ENCODE measurements around the gene PHOX2B. TPM values are rescaled to one million over a fixed set of nuclear protein-coding genes. Genes with fewer than 3 reads are reported as not detected.
"Not testable (repeated sequence)": the region's sequence is repeated elsewhere in the genome, so short reads cannot be mapped to it uniquely, and the experiment has no call there.

PHOX2B gene
- total RNA-seq, 2 experiments from 2014 or later: not detected

DNA sequence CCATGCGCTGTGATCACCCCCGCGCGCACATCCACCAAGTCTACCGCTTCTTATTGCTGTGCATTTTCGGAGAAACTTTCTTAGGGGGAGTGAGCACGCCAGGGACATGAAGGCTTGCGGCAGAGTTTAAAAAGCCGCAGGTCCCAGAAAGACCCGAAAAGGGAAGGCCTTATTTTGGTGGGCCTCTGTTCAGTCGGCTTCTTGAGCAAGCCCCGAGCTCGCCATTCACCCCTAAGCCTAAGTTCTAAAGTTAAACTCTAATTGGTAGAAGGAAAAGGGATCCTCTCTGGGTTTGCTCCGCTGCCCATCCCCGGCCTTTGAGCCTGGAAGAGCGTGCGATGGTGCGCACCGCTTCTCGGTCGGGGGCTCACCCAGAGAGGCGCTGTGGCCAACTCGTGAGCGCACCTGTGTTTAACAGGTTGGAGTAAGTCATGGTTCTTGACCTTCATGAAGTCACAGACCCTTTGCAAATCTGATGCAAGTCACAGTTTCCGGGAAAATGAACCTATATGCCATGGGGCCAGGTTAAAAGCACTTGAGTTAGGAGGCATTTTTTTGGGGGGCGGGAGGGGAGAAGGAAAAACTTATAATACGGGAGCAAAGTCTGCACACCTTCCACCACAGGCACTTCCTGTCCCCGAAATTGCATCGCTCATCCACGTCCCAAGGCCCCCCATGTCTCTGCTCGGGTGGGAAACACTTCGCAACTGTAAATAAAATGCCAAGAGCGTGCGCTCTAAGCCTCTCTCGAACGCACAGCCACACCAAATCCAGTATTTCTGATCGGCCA lies 1.9 kb downstream of the PHOX2B start:
- no peak for DNase-seq
- H3K4me1 Mint-ChIP-seq: no peaks in the 10 kb centered on the region
- no peak for ATAC-seq
- H3K27ac Mint-ChIP-seq: no peak overlapping the region
- ChIA-PET CTCF (no interaction called here), POLR2A (no interaction called here)
- H3K27me3 Mint-ChIP-seq: peaks cover 64% of the 10 kb centered on the region
- peaks cover 5% of the 10 kb centered on the region for H3K36me3 Mint-ChIP-seq (ENCODE audit: low read depth)
- no peak overlapping the region for H3K4me3 Mint-ChIP-seq
- H3K9me3 Mint-ChIP-seq (ENCODE audit: low read depth): no peaks in the 10 kb centered on the region
- intact Hi-C loops (cut with DNase I, micrococcal nuclease): loop anchor here in 1 of 2 experiments (2.0 to 10.0 kb wide), 2 partner anchors 120 to 648 kb away; partner anchors contain the start of gene SHISA3

DNA sequence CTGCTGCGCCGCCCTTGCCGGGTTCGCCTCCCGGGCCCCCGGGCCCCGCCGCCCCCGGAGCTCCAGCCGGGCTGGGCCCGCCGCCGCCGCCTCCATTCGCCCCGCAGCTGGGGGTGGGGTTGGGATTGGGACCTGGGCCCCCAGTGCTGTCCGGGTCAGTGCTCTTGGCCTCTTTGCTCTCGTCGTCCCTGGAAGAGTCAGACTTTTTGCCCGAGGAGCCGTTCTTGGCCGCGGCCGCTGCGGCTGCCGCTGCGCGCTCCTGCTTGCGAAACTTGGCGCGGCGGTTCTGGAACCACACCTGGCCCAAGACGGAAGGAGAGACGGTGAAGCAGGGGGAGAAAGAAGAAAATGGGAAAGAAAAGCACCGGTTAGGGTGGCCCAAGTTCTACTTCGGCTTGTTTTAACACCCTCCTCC lies 2.5 kb downstream of the PHOX2B start:
- H3K9me3 Mint-ChIP-seq (ENCODE audit: low read depth): no peaks in the 10 kb centered on the region
- ChIA-PET POLR2A (no interaction called here), CTCF (no interaction called here)
- H3K4me1 Mint-ChIP-seq: no peaks in the 10 kb centered on the region
- peaks cover 59% of the 10 kb centered on the region for H3K27me3 Mint-ChIP-seq
- intact Hi-C loops (cut with DNase I, micrococcal nuclease): loop anchor here in 1 of 2 experiments (2.0 to 10.0 kb wide), 2 partner anchors 121 to 649 kb away; partner anchors contain the start of gene SHISA3
- no peak overlapping the region for H3K4me3 Mint-ChIP-seq
- ATAC-seq: no peak
- peaks cover 5% of the 10 kb centered on the region for H3K36me3 Mint-ChIP-seq (ENCODE audit: low read depth)
- no peak for DNase-seq
- H3K27ac Mint-ChIP-seq: no peak overlapping the region

DNA sequence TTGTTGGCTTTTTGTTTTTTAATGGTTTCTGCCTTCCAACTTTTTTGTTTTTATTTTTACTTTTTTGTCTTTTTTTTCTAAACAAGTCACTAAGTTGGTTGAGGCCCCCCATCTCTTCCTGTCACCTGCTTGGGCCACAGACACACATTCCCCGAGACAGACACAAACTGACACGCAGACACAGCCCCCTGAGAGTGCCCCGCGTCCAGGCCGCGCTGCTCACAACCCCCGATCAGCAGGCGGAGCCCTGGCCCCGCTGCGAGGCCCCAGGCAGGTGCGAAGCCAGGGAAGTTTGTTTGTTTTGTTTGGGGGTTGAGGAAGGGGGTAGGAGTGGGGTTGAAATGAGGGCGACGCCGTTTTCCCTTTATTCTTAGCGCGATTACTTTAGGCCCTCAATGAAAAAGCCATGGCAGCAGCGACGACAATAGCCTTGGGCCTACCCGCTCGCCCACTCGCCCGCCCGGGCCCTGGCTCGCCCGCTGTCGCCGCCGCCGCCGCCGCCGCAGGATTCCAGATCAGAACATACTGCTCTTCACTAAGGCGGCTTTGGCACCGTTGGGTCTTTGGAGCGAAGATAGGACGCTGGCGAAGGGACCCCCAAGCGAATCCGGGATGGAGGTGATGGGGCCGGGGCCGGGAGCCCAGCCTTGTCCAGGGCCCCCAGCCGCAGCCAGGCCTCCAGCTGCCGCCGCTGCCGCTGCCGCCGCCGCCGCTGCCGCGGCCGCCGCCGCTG lies 3.1 kb downstream of the PHOX2B start:
- intact Hi-C loops (cut with DNase I, micrococcal nuclease): loop anchor here in 1 of 2 experiments (2.0 to 10.0 kb wide), 2 partner anchors 121 to 649 kb away; partner anchors contain the start of gene SHISA3
- POLR2A ChIA-PET: no interaction called here
- Mint-ChIP-seq H3K4me3 (no peak overlapping the region), H3K9me3 (ENCODE audit: low read depth) (no peaks in the 10 kb centered on the region), H3K27ac (no peak overlapping the region), H3K36me3 (ENCODE audit: low read depth) (peaks cover 5% of the 10 kb centered on the region), H3K4me1 (no peaks in the 10 kb centered on the region), H3K27me3 (peaks cover 54% of the 10 kb centered on the region)
- no peak for ATAC-seq
- no peak for DNase-seq
- CTCF ChIA-PET: no interaction called here

DNA sequence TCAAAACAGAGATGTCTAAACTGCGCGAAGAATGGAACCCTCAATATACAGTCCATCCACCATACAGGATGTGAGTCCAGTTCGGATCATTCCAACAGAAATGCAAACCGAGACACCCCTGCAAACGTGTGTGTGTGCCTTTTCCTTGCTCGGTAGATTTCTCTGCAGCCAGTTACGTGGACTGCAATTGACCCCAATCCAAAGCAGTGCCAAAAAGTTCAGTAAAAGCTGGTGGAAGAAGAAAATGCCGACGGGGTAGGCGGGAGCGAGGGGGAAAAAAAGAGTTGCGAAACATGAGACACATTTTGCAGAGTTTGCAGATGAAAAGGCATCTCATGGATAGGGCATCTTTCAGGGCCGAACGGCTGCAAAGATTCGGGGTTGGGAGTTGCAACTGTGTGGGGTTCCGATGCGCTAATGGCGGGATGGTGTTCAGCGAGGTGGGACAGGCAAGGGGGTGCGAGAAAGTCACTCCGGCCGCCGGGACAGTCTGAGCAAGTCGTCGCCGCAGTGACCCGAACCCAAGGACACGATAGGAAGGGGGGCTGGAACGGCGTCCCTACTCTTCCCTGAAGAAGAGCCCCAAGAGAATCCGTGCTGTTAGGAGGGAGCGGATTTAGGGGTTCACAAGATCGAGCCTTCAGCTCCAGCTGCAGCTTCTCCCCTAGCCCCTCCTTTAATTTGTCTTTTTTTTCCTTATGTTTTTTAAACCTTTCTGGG lies 3.8 kb downstream of the PHOX2B start:
- H3K27me3 Mint-ChIP-seq: peaks cover 51% of the 10 kb centered on the region
- intact Hi-C loops (cut with DNase I, micrococcal nuclease): loop anchor here in 1 of 2 experiments (10.0 kb wide), 1 partner anchor 650 kb away; the partner anchor contains the start of gene SHISA3

DNA sequence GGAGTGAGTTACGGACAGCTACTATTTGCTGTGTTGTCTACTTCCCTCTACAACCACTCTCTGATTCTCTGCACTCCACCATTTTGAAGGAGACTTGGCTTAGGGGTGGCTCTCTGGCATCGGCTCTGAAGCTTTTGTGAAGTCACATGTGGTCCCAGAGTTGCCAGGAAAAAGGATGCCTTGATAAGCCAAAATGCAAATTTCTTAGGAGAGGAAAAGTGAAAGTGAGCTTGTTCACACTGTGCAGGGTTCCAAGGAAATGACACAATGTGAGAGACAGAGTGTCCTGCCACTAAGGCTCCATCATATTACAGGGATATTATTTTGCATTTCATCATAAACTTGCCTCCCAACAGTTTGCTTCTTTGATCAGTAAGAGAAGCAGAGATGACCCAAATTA lies 7.2 kb downstream of the PHOX2B start:
- H3K9me3 Mint-ChIP-seq (ENCODE audit: low read depth): no peaks in the 10 kb centered on the region
- intact Hi-C loops (cut with DNase I, micrococcal nuclease): loop anchor here in 1 of 2 experiments (10.0 kb wide), 1 partner anchor 653 kb away; the partner anchor contains the start of gene SHISA3
- no peaks in the 10 kb centered on the region for H3K4me1 Mint-ChIP-seq
- DNase-seq (no peak), ATAC-seq (no peak)
- no peak overlapping the region for H3K27ac Mint-ChIP-seq
- CTCF ChIA-PET: no interaction called here
- no peak overlapping the region for H3K4me3 Mint-ChIP-seq
- POLR2A ChIA-PET: no interaction called here
- H3K36me3 Mint-ChIP-seq (ENCODE audit: low read depth): peaks cover 5% of the 10 kb centered on the region
- H3K27me3 Mint-ChIP-seq: peaks cover 28% of the 10 kb centered on the region

More for the DNA sequence above, 3.8 kb downstream of the PHOX2B start:
- DNase-seq (no peak), ATAC-seq (no peak)
- H3K9me3 Mint-ChIP-seq (ENCODE audit: low read depth): no peaks in the 10 kb centered on the region
- POLR2A ChIA-PET: no interaction called here
- no peak overlapping the region for H3K27ac Mint-ChIP-seq
- CTCF ChIA-PET: no interaction called here
- peaks cover 5% of the 10 kb centered on the region for H3K36me3 Mint-ChIP-seq (ENCODE audit: low read depth)
- H3K4me1 Mint-ChIP-seq: no peaks in the 10 kb centered on the region
- no peak overlapping the region for H3K4me3 Mint-ChIP-seq

DNA sequence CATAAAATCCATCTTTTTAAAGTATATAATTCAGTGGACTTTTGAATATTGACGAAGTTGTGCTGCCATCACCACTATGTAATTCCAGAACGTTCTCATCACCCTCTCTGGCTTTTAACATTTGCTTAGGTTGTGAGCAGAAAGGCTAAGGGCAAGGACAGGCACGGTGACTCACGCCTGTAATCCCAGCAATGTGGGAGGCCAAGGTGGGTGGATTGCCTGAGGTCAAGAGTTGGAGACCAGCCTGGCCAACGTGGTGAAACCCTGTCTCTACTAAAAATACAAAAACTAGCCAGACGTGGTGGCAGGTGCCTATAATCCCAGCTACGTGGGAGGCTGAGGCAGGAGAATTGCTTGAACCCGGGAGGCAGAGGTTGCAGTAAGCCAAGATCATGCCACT lies 11.0 kb downstream of the PHOX2B start:
- H3K4me3 Mint-ChIP-seq; H3K4me1 Mint-ChIP-seq; H3K36me3 Mint-ChIP-seq (ENCODE audit: low read depth); H3K27ac Mint-ChIP-seq; POLR2A ChIA-PET; DNase-seq; H3K9me3 Mint-ChIP-seq (ENCODE audit: low read depth); intact Hi-C loops (cut with DNase I, micrococcal nuclease); ATAC-seq; CTCF ChIA-PET: not testable (repeated sequence)
- H3K27me3 Mint-ChIP-seq: peaks cover 13% of the 10 kb centered on the region

DNA sequence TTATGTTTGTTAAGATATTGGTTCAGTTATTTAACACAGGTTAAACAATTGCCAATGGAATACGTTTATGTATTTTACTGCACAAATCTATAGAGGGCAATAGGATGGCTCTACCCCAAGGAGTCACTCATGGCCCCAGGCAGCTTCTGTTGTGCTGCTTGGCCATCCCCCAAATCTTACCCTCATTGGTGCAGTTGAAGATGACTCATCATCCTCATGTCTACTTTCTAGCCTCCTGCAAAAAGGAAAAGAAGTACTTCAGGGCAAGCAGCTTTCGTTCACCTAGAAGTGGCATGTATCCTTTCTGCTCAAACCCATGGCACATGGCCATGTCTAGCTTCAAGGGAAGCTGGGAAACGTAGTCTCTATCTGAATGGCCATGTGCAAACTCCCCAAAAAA lies 14.2 kb downstream of the PHOX2B start:
- no peak for DNase-seq
- H3K4me1 Mint-ChIP-seq: no peaks in the 10 kb centered on the region
- CTCF ChIA-PET: interaction anchor here (1.1 kb wide), 1 partner anchor 25 kb away, joined by 3 read pairs; no protein-coding TSS in a partner anchor
- peaks cover 15% of the 10 kb centered on the region for H3K27me3 Mint-ChIP-seq
- no peak for ATAC-seq
- POLR2A ChIA-PET: no interaction called here
- no peaks in the 10 kb centered on the region for H3K9me3 Mint-ChIP-seq (ENCODE audit: low read depth)
- intact Hi-C loops (cut with DNase I, micrococcal nuclease): no loop called here
- H3K4me3 Mint-ChIP-seq: no peak overlapping the region
- H3K36me3 Mint-ChIP-seq (ENCODE audit: low read depth): no peaks in the 10 kb centered on the region
- no peak overlapping the region for H3K27ac Mint-ChIP-seq

DNA sequence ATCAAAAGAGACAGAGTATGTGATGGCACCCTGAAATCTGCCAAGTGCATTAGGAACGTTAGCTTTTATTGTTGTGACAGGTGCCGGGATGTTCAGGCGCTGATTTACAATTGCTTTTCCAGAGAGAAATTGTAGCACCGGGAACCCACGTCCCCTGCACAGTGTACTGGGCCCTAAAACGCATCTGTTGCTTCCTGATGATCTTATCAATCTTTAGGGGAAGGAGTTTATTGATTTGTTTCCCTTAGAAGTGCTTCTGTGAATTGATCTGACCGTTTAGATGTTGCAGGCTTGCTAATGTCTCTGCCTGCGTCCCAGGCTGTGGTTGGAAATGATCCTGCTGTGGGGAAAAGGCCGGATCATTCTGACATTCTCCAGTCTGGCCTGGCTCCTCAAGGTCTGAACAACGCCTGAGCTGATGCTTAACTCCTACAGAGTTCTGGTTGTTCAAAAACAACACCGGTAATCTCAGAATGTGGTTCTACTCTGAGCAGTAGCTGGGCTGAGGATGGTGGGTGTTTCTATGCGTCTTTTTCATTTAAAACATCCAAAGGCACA lies 16.9 kb downstream of the PHOX2B start:
- intact Hi-C loops (cut with DNase I, micrococcal nuclease): no loop called here
- POLR2A ChIA-PET: no interaction called here
- H3K27me3 Mint-ChIP-seq: peaks cover 12% of the 10 kb centered on the region

DNA sequence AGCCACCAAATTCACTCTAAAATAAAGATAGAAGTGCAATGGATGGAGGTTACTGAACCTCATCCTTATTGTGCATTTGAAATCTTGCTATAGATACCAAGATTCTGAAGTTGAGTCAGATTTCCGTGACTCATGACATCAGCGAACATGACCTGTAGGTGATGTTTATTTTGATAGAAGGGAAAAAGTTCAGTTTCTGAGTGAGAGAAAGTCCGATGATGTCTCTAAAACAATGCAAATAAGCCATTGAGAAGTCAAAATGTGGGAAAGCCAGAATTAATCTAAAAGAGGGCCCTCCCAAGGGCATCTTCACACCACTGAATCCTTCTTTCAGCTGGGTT lies 20.0 kb downstream of the PHOX2B start:
- Mint-ChIP-seq H3K27me3 (peaks cover 9% of the 10 kb centered on the region), H3K9me3 (ENCODE audit: low read depth) (peaks cover 5% of the 10 kb centered on the region), H3K36me3 (ENCODE audit: low read depth) (peaks cover 4% of the 10 kb centered on the region), H3K27ac (no peak overlapping the region), H3K4me3 (no peak overlapping the region), H3K4me1 (no peaks in the 10 kb centered on the region)
- ATAC-seq (no peak), DNase-seq (no peak)
- ChIA-PET POLR2A (no interaction called here), CTCF (no interaction called here)
- intact Hi-C loops (cut with DNase I, micrococcal nuclease): no loop called here

More for the DNA sequence above, 16.9 kb downstream of the PHOX2B start:
- DNase-seq (no peak), ATAC-seq (no peak)
- Mint-ChIP-seq H3K27ac (no peak overlapping the region), H3K4me1 (no peaks in the 10 kb centered on the region), H3K9me3 (ENCODE audit: low read depth) (no peaks in the 10 kb centered on the region), H3K4me3 (no peak overlapping the region), H3K36me3 (ENCODE audit: low read depth) (no peaks in the 10 kb centered on the region)
- CTCF ChIA-PET: no interaction called here

DNA sequence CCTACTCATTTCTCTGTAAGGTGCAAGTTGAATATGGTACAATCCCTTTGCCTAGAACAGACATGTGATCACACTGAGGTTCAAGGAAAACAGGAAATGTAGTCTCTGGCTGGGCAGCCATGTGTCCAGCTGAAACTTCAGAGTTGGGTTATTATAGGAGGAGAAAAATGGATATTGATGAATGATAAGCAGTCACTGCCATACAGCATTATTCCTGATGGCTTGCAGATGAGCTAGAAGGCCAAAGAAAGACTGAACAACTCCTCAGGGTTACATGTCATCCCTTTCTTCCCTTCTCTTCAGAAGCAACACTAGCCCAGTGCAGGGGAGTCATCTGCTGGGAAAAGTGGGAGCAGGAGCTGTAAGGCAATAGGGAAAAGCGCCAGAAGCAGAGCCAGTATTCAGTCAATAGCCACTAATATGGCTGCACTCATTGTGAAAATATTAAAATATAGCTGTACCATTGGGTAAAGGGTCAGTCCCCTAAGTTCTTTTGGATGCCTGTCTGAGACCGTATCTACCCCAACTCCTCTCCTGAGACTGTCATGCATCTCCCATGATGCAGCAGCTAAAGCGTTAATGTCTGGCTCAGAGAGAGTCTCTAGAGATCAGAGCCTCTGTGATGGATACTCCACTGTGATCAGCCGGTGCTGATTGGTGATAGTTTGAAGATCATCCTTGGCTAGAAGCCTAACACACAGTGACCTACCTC lies 20.5 kb downstream of the PHOX2B start:
- no peak for ATAC-seq
- Mint-ChIP-seq H3K4me3 (no peak overlapping the region), H3K27ac (no peak overlapping the region), H3K9me3 (ENCODE audit: low read depth) (peaks cover 5% of the 10 kb centered on the region), H3K27me3 (peaks cover 9% of the 10 kb centered on the region), H3K36me3 (ENCODE audit: low read depth) (peaks cover 4% of the 10 kb centered on the region), H3K4me1 (no peaks in the 10 kb centered on the region)
- intact Hi-C loops (cut with DNase I, micrococcal nuclease): no loop called here
- no peak for DNase-seq
- POLR2A ChIA-PET: no interaction called here
- CTCF ChIA-PET: no interaction called here

DNA sequence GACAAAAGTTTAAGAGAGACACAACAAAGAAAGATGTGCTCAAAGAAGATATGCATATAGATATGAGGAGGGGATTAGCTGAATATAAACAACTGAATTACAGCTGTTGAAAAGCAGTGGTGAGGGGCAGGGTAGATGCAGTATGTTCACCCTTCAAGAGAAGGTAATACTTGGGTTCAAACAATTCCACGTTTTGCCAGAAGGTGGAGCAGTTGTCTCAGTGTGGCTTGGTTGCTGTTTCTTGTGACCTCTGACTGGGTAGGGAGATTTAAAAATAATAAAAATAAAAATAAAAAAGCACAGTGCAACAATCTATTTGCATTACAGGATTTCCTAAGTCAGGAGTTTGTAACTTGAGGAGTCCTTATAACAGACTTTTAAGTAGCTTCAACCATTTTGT lies 23.3 kb downstream of the PHOX2B start:
- Mint-ChIP-seq H3K4me3 (no peak overlapping the region), H3K9me3 (ENCODE audit: low read depth) (peaks cover 7% of the 10 kb centered on the region), H3K4me1 (no peaks in the 10 kb centered on the region), H3K27ac (no peak overlapping the region), H3K36me3 (ENCODE audit: low read depth) (peaks cover 4% of the 10 kb centered on the region), H3K27me3 (peaks cover 7% of the 10 kb centered on the region)
- DNase-seq: no peak
- ChIA-PET POLR2A (no interaction called here), CTCF (no interaction called here)
- intact Hi-C loops (cut with DNase I, micrococcal nuclease): no loop called here
- no peak for ATAC-seq

Data from activated CD4-positive, alpha-beta T cell treated with anti-CD3 and anti-CD28 coated beads for 36 hours (primary cell).